ENCODE data around the gene PAX7. TPM values are rescaled to one million over a fixed set of nuclear protein-coding genes. Genes with fewer than 3 reads are reported as not detected.

Gene PAX7
- total RNA-seq, 2 experiments from 2014 or later = not detected

DNA sequence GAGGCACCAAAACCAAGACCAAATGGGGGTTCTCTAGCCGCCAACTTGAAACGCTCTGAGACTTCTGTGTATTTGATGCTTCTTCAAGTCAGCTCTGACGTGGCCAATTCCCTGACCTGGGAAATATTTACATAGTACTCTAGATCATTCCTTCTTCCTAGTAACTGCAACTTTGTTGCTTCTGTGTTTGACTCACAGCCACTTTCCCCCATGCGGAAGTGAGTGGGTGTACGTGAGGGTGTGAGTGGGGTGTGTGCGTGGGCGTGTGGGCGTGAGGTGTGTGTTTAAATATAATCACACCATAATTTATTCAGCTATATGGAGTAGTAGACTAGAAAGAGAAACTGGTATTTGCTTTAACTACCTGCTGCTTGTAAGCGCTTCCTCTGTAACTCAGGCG lies 117.8 kb downstream of the PAX7 start:
- H3K4me1 Mint-ChIP-seq (ENCODE audit: low read depth) = no peaks in the 10 kb centered on the region
- no peak overlapping the region for H3K4me3 ChIP-seq (ENCODE audit: low read length)
- H3K36me3 Mint-ChIP-seq (ENCODE audit: low read depth) = no peaks in the 10 kb centered on the region
- H3K9me3 Mint-ChIP-seq = peaks cover 3% of the 10 kb centered on the region
- ChIA-PET CTCF (no interaction called here), POLR2A (no interaction called here)
- no peak for DNase-seq
- no peaks in the 10 kb centered on the region for H3K4me1 ChIP-seq (ENCODE audit: insufficient read depth, low read length)
- H3K4me3 Mint-ChIP-seq = no peak overlapping the region
- H3K27ac ChIP-seq (ENCODE audit: low read depth in 1 of 2, low read length in 2 of 2) = no peak overlapping the region
- H3K27me3 ChIP-seq (ENCODE audit: control insufficient read depth in 1 of 2, insufficient read depth in 2 of 2, low read length in 2 of 2) = peaks cover 19 to 29% of the 10 kb centered on the region in 2 experiments
- H3K27ac Mint-ChIP-seq = no peak overlapping the region
- H3K9me3 ChIP-seq (ENCODE audit: control insufficient read depth in 1 of 2, insufficient read depth in 1 of 2, low read length in 2 of 2) = no peaks in the 10 kb centered on the region
- intact Hi-C loops (cut with DNase I, micrococcal nuclease) = no loop called here
- no peak for ATAC-seq (ENCODE audit: poor library complexity)
- H3K27me3 Mint-ChIP-seq = peaks cover 66% of the 10 kb centered on the region
- H3K36me3 ChIP-seq (ENCODE audit: insufficient read depth, low read length) = no peaks in the 10 kb centered on the region
- TF ChIP-seq, protein P1, sequence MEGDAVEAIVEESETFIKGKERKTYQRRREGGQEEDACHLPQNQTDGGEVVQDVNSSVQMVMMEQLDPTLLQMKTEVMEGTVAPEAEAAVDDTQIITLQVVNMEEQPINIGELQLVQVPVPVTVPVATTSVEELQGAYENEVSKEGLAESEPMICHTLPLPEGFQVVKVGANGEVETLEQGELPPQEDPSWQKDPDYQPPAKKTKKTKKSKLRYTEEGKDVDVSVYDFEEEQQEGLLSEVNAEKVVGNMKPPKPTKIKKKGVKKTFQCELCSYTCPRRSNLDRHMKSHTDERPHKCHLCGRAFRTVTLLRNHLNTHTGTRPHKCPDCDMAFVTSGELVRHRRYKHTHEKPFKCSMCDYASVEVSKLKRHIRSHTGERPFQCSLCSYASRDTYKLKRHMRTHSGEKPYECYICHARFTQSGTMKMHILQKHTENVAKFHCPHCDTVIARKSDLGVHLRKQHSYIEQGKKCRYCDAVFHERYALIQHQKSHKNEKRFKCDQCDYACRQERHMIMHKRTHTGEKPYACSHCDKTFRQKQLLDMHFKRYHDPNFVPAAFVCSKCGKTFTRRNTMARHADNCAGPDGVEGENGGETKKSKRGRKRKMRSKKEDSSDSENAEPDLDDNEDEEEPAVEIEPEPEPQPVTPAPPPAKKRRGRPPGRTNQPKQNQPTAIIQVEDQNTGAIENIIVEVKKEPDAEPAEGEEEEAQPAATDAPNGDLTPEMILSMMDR (IDR thresholded peaks at IDR 0.05) = no peak

DNA sequence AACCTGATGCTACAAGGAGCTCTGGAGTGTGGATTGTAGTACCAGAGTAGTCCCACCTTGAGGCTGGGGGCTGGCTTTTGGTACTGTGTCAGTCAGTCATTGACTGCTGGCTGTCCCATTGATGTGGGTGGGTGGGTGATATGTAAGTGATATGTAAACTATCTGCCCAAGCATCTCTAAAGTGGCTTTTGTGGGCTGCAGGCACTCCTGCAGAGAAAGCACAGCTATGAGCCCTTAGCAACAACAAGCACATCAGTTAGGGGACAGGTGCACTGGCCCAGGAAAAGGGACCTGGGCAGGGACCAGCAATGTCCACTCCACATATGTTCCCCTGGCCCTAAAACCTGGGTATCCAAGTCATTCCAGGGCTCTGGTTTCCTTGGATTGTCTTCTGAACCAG lies 118.9 kb downstream of the PAX7 start:
- no peak overlapping the region for H3K4me3 ChIP-seq (ENCODE audit: low read length)
- ChIA-PET CTCF (no interaction called here), POLR2A (no interaction called here)
- intact Hi-C loops (cut with DNase I, micrococcal nuclease) = no loop called here
- Mint-ChIP-seq H3K4me3 (no peak overlapping the region), H3K27me3 (peaks cover 67% of the 10 kb centered on the region), H3K36me3 (ENCODE audit: low read depth) (no peaks in the 10 kb centered on the region), H3K27ac (no peak overlapping the region), H3K4me1 (ENCODE audit: low read depth) (no peaks in the 10 kb centered on the region), H3K9me3 (peaks cover 7% of the 10 kb centered on the region)
- DNase-seq (no peak), ATAC-seq (ENCODE audit: poor library complexity) (no peak)
- no peak overlapping the region for H3K27ac ChIP-seq (ENCODE audit: low read depth in 1 of 2, low read length in 2 of 2)
- peaks cover 0 to 4% of the 10 kb centered on the region in 2 experiments for H3K9me3 ChIP-seq (ENCODE audit: control insufficient read depth in 1 of 2, insufficient read depth in 1 of 2, low read length in 2 of 2)
- no peaks in the 10 kb centered on the region for H3K36me3 ChIP-seq (ENCODE audit: insufficient read depth, low read length)
- TF ChIP-seq, protein P1 (IDR thresholded peaks at IDR 0.05) = no peak
- H3K27me3 ChIP-seq (ENCODE audit: control insufficient read depth in 1 of 2, insufficient read depth in 2 of 2, low read length in 2 of 2) = peaks cover 27 to 29% of the 10 kb centered on the region in 2 experiments
- H3K4me1 ChIP-seq (ENCODE audit: insufficient read depth, low read length) = no peaks in the 10 kb centered on the region

- no peaks in the 10 kb centered on the region for H3K4me1 Mint-ChIP-seq (ENCODE audit: low read depth)
- DNase-seq = no peak
- no peak overlapping the region for H3K4me3 Mint-ChIP-seq
- peaks cover 64% of the 10 kb centered on the region for H3K27me3 Mint-ChIP-seq
- Histone ChIP-seq H3K36me3 (ENCODE audit: insufficient read depth, low read length) (no peaks in the 10 kb centered on the region), H3K4me1 (ENCODE audit: insufficient read depth, low read length) (no peaks in the 10 kb centered on the region), H3K4me3 (ENCODE audit: low read length) (no peak overlapping the region), H3K9me3 (ENCODE audit: control insufficient read depth in 1 of 2, insufficient read depth in 1 of 2, low read length in 2 of 2) (peaks cover 0 to 6% of the 10 kb centered on the region in 2 experiments), H3K27ac (ENCODE audit: low read depth in 1 of 2, low read length in 2 of 2) (no peak overlapping the region), H3K27me3 (ENCODE audit: control insufficient read depth in 1 of 2, insufficient read depth in 2 of 2, low read length in 2 of 2) (peaks cover 27 to 29% of the 10 kb centered on the region in 2 experiments)
- no peaks in the 10 kb centered on the region for H3K36me3 Mint-ChIP-seq (ENCODE audit: low read depth)
- TF ChIP-seq, protein P1 (IDR thresholded peaks at IDR 0.05) = no peak
- no peak overlapping the region for H3K27ac Mint-ChIP-seq
- no peak for ATAC-seq (ENCODE audit: poor library complexity)
- intact Hi-C loops (cut with DNase I, micrococcal nuclease) = no loop called here
- ChIA-PET CTCF (no interaction called here), POLR2A (no interaction called here)
- peaks cover 9% of the 10 kb centered on the region for H3K9me3 Mint-ChIP-seq
Observed at GRCh38 chr1:18750600-18750999, 120.0 kb downstream of the PAX7 start.
